Left lung (tissue), 10 donors: ENCODE measurements around the gene DNTT. TPM values are rescaled to one million over a fixed set of nuclear protein-coding genes. Genes with fewer than 3 reads are reported as not detected.

ENCODE experiments used
- ATAC-seq: fragments of 200-7000 bp; cut with Tn5 transposase; one replicate; pipeline ENCODE4 v1.9.1; 2020; ENCODE audit warnings: moderate library complexity
- DNase-seq, 4 donors: peaks; one replicate each; pipeline ENCODE4 v3.0.0-alpha.2; 2013 to 2020
- H3K27ac ChIP-seq, 2 donors: fragments of 200-600 bp; sonication (generic) in 1 of 2; one replicate each; pipeline versions ENCODE4 v1.5.0 to v1.8.0; 2020 to 2021
- H3K27me3 ChIP-seq, 2 donors: fragments of 200-600 bp; sonication (generic) in 1 of 2; one replicate each; pipeline versions ENCODE4 v1.5.0 to v1.8.0; 2020 to 2021
- H3K36me3 ChIP-seq, 2 donors: fragments of 200-600 bp; sonication (generic) in 1 of 2; one replicate each; pipeline versions ENCODE4 v1.5.0 to v1.8.0; 2020 to 2021
- H3K4me1 ChIP-seq, 2 donors: fragments of 200-600 bp; one replicate each; pipeline ENCODE4 v1.8.0; 2021
- H3K4me3 ChIP-seq, 2 donors: fragments of 200-600 bp; sonication (generic) in 1 of 2; one replicate each; pipeline versions ENCODE4 v1.5.0 to v1.8.0; 2020 to 2021; ENCODE audit warnings: mild to moderate bottlenecking in 1 of 2
- H3K9me3 ChIP-seq, 2 donors: fragments of 200-600 bp; sonication (generic) in 1 of 2; one replicate each; pipeline versions ENCODE4 v1.5.0 to v1.8.0; 2020 to 2021
- intact Hi-C, 2 donors: fragments of 100-400 bp; cut with DNase I; formaldehyde crosslinking; loops; one replicate each; pipeline versions ENCODE4 v1.11.2 to v1.14.2; 2022
- polyA plus RNA-seq, 6 donors: library from polyadenylated mRNA; unstranded; fragments of 120-200 nt; gene quantifications; one replicate each; pipeline ENCODE4 v1.2.1, GENCODE V29; 2013; ENCODE audit not compliant: insufficient read length in 6 of 6
- total RNA-seq, 2 donors: library from RNA; stranded (reverse); fragmentation: NEBNext Ultra II Directional; extraction: Animal tissue kit (Norgen Biotek cat#: 25700); gene quantifications; one replicate each; pipeline ENCODE4 v1.2.1, GENCODE V29; 2021
- TF ChIP-seq, protein P1 (sequence below), 2 donors: fragments of 200-600 bp; sonication (generic) in 1 of 2; IDR thresholded peaks; one replicate each; pipeline versions ENCODE4 v1.5.0 to v1.8.0; 2021; ENCODE audit warnings: antibody characterized with exemption in 2 of 2
- donor health status: DM: no; HTN: yes; CAD: no.
- donor health status: DM: no; HTN: no; CAD: no.

Gene DNTT
- total and polyA plus RNA-seq, 8 donors, result 0.08 to 0.20 (median 0.11) TPM; not detected in 3

DNA sequence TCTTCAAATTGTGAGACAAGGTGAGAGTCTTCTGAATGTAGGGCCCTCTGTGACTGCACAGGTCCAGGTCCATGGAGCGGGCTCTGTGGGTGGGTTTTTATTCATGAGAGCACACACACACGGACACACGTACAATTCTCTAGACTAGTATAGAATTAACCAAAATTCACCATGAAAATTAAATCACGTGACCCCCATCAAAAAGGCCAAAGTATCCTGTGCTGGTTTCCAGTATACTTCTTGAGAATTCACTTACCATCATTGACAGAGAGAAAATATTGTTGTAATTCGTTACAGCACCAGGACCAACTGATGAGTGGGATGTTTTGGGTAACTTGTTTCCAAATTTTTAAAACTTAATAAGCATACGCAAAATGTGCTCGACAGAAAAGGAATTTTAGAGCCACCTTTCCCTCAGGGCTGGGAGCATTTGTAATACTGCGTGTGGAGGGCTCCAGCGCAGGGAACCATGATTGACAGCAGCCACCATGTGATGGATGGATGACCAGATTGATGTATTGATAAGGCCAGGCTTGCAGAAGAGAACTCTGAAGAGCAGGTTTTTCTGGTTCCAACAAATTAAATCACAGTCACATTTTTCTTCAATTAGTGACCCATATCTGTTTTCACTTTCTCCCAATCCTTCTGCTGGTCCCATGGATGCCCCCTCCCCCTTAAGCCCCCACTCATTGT is 14.9 kb upstream of the DNTT start:
- no peak for ATAC-seq
- DNase-seq, result no peak
- Histone ChIP-seq H3K4me3 (no peak overlapping the region), H3K9me3 (no peaks in the 10 kb centered on the region), H3K36me3 (no peaks in the 10 kb centered on the region), H3K4me1 (peaks cover 5 to 8% of the 10 kb centered on the region in 2 donors), H3K27me3 (no peaks in the 10 kb centered on the region), H3K27ac (no peak overlapping the region)
- intact Hi-C loops, result no loop called here
- TF ChIP-seq, protein P1, sequence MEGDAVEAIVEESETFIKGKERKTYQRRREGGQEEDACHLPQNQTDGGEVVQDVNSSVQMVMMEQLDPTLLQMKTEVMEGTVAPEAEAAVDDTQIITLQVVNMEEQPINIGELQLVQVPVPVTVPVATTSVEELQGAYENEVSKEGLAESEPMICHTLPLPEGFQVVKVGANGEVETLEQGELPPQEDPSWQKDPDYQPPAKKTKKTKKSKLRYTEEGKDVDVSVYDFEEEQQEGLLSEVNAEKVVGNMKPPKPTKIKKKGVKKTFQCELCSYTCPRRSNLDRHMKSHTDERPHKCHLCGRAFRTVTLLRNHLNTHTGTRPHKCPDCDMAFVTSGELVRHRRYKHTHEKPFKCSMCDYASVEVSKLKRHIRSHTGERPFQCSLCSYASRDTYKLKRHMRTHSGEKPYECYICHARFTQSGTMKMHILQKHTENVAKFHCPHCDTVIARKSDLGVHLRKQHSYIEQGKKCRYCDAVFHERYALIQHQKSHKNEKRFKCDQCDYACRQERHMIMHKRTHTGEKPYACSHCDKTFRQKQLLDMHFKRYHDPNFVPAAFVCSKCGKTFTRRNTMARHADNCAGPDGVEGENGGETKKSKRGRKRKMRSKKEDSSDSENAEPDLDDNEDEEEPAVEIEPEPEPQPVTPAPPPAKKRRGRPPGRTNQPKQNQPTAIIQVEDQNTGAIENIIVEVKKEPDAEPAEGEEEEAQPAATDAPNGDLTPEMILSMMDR (IDR thresholded peaks at IDR 0.05), result no peak

DNA sequence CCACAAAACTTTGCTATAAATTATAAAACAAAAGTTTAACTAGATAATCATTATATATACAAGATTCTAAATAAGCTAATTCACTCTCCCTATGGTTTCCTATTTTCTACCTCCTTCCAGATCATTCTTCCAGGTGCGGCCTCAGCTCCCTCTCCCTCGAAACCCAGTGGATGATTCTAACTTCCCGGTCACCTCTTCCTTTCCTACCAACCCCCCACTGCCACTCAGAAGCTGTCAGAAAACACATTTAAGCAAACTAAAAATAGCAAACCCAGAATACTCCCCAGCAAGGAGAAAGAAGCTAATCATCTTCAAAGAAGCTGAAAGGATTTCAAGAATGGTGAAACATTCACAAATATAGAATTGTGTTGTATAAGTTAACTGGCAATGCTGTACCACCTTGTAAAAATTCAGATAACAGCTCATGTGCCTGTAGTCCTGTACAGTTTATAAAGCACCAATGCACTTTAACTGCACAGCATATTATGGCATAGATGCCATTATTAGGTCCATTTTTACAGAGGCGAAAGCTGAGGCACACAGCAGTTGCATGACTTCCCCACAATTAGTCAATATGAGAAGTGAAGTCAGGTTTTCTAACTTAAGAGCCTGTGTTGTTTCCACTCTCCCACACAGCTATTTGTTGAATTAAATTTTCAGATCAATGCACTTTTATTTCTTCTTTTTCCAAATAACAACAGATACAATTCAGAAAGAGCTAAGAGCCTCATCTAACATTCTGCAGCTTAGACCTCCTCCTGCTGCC is 13.7 kb upstream of the DNTT start:
- H3K27me3 ChIP-seq, result no peaks in the 10 kb centered on the region
- no peak for ATAC-seq
- no peak for DNase-seq
- peaks cover 5 to 8% of the 10 kb centered on the region in 2 donors for H3K4me1 ChIP-seq
- no peaks in the 10 kb centered on the region for H3K36me3 ChIP-seq
- TF ChIP-seq, protein P1 (IDR thresholded peaks at IDR 0.05), result no peak
- no peaks in the 10 kb centered on the region for H3K9me3 ChIP-seq
- no peak overlapping the region for H3K4me3 ChIP-seq
- H3K27ac ChIP-seq, result no peak overlapping the region
- intact Hi-C loops, result loop anchor here in 1 of 2 donors (5.0 kb wide), 1 partner anchor 58 kb away; no protein-coding TSS in a partner anchor

DNA sequence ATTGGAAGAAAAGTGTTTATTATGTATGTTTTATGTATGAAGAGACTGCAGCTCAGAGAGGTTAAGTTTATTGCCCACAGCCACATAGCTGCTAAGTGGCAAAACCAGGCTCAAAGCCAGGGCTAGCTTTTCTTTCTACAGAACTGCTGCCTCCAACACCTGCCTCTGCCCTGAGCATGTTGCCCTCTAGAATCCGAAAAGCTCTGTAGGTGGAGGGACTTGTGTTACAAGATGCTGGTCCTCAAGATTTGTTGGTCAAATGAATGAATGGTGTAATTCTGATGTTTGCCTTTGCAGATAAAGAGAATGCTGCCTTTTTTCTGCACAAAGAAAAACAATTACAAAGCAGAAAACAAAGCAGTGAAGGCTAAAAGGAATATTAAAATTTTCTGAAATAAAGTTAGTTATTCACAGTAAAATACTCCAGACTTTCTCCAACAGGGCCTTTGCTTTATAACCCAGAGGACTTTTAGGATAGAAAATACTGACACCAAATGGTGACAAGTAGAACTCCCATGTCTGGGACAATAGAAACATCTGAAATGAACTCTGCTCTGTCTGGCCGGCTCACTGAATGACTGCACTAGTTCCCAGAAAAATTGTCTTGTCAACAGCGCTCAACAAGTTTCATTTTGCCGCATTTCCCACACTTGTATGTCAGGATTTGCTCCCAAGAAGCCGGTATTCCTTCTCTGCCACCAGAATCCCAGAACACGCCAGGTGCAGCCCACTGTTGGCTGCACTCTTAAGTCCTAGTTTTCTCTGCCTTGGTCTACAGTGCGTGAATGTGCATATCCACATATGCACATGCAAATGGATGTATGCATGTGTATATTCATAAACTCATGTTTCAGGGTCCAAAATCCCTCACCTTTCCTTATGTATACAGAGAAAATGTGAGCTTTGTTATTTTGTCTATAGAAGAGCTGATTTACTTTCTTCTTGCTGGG is 11.0 kb upstream of the DNTT start:
- ATAC-seq, result peak; percentile 97
- DNase-seq, result peak in 1 of 4 donors; percentile 61
- Histone ChIP-seq H3K27me3 (no peaks in the 10 kb centered on the region), H3K4me3 (no peak overlapping the region), H3K9me3 (no peaks in the 10 kb centered on the region), H3K4me1 (peaks cover under 1 to 2% of the 10 kb centered on the region in 2 donors), H3K27ac (no peak overlapping the region), H3K36me3 (no peaks in the 10 kb centered on the region)
- intact Hi-C loops, result loop anchor here in 1 of 2 donors (5.0 kb wide), 1 partner anchor 61 kb away; no protein-coding TSS in a partner anchor
- TF ChIP-seq, protein P1 (IDR thresholded peaks at IDR 0.05), result peak; percentile 45 to 60

DNA sequence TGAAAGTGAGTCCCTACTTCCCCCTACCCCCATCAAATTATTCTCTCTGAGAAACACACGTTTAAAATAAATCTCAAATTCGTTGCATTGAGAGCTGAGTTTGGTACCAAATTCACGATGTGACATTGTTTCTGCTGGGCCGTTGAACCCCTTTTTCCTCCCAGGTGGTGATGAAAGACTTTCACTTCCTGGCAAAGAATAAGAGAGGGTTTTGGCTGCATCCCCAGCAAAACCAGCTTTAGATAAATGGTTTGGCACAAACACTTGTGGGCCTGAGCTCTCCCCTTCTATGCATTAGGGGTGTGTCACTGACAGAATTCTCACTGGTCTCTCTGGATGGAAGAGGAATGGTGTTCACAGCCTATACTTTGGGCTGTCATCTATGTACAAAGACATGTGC is 8.8 kb upstream of the DNTT start:
- H3K4me3 ChIP-seq, result no peak overlapping the region
- H3K27me3 ChIP-seq, result no peaks in the 10 kb centered on the region
- intact Hi-C loops, result no loop called here
- ATAC-seq (no peak), DNase-seq (no peak)
- no peak overlapping the region for H3K27ac ChIP-seq
- TF ChIP-seq, protein P1 (IDR thresholded peaks at IDR 0.05), result no peak
- H3K9me3 ChIP-seq, result no peaks in the 10 kb centered on the region
- H3K4me1 ChIP-seq, result peaks cover 0 to 3% of the 10 kb centered on the region in 2 donors
- no peaks in the 10 kb centered on the region for H3K36me3 ChIP-seq
